Esophagus squamous epithelium (tissue), 5 donors: Measurements from ENCODE around the gene DNAL1. TPM values are rescaled to one million over a fixed set of nuclear protein-coding genes. Genes with fewer than 3 reads are reported as not detected.

Experiments used
- DNase-seq: peaks from one replicate; lab custom pipeline; 2025; lab: John Stamatoyannopoulos, UW
- H3K27ac ChIP-seq, 4 donors: fragments of 200-600 bp; sonication (generic); one replicate each; pipeline ENCODE4 v1.5.1; 2016 to 2019; ENCODE audit warnings: mild to moderate bottlenecking in 1 of 4
- H3K27me3 ChIP-seq, 4 donors: fragments of 200-600 bp; sonication (generic); 1 replicate in 3 of 4; 2 replicates in 1 of 4; pipeline versions ENCODE4 v1.5.1 to v1.6.0; 2017 to 2021; ENCODE audit warnings: antibody characterized with exemption in 1 of 4
- H3K36me3 ChIP-seq, 3 donors: fragments of 200-600 bp; sonication (generic); one replicate each; pipeline ENCODE4 v1.5.1; 2016 to 2019
- H3K4me1 ChIP-seq, 3 donors: fragments of 200-600 bp; sonication (generic); one replicate each; pipeline ENCODE4 v1.5.1; 2017 to 2019
- H3K4me3 ChIP-seq, 4 donors: fragments of 200-600 bp; sonication (generic); 1 replicate in 3 of 4; 2 replicates in 1 of 4; pipeline ENCODE4 v1.5.1; 2016 to 2019; ENCODE audit warnings: mild to moderate bottlenecking in 2 of 4, moderate library complexity in 1 of 4
- H3K9me3 ChIP-seq, 3 donors: fragments of 200-600 bp; sonication (generic); one replicate each; pipeline ENCODE4 v1.5.1; 2016 to 2019
- POLR2A ChIP-seq, 4 donors: fragments of 450-650 bp; IDR thresholded peaks; one replicate each; pipeline ENCODE4 v1.6.1; 2017; ENCODE audit warnings: antibody characterized with exemption in 4 of 4, mild to moderate bottlenecking in 4 of 4, moderate library complexity in 3 of 4
- WGBS, 2 donors: methylation state at CpG; one replicate each; pipeline ENCODE4 v1.1.5; 2018; 5-methylcytosine and 5-hydroxymethylcytosine counted together
- intact Hi-C: fragments of 100-400 bp; cut with DNase I; formaldehyde crosslinking; loops from one replicate; pipeline ENCODE4 v1.15.0; 2022
- total RNA-seq, 4 donors: library from RNA; depleted of rRNA; stranded (reverse); fragments of >200 nt; gene quantifications; one replicate each; pipeline ENCODE4 v1.1.0, GENCODE V29; 2016
- TF ChIP-seq, protein P1 (sequence below), 6 experiments: fragments of 450-650 bp in 4 of 6; fragments of 200-600 bp in 2 of 6; sonication (generic) in 2 of 6; IDR thresholded peaks; one replicate each; pipeline ENCODE4 v1.5.1; 2016 to 2019; ENCODE audit warnings: antibody characterized with exemption in 6 of 6, mild to moderate bottlenecking in 4 of 6, moderate library complexity in 4 of 6
- donor health status: DM: yes; HTN: yes; CAD: no.

The DNAL1 gene
- total RNA-seq, 4 donors from 2014 or later = 1.8 to 6.4 (median 4.1) TPM

DNA sequence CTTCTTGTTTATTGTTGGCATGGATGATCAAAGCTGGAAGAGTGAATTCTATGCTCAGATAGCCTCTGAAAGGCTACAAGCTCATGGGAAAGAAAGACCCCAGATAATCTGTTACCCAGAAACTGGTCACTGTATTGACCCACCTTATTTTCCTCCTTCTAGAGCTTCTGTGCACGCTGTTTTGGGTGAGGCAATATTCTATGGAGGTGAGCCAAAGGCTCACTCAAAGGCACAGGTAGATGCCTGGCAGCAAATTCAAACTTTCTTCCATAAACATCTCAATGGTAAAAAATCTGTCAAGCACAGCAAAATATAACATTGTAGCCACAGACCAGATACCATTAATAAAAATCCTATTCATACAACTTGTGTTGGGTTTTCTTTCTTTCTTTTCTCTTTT is 25.3 kb upstream of the DNAL1 start:
- DNase-seq = no peak
- no peak for TF ChIP-seq POLR2A (IDR thresholded peaks at IDR 0.05)
- TF ChIP-seq, protein P1, sequence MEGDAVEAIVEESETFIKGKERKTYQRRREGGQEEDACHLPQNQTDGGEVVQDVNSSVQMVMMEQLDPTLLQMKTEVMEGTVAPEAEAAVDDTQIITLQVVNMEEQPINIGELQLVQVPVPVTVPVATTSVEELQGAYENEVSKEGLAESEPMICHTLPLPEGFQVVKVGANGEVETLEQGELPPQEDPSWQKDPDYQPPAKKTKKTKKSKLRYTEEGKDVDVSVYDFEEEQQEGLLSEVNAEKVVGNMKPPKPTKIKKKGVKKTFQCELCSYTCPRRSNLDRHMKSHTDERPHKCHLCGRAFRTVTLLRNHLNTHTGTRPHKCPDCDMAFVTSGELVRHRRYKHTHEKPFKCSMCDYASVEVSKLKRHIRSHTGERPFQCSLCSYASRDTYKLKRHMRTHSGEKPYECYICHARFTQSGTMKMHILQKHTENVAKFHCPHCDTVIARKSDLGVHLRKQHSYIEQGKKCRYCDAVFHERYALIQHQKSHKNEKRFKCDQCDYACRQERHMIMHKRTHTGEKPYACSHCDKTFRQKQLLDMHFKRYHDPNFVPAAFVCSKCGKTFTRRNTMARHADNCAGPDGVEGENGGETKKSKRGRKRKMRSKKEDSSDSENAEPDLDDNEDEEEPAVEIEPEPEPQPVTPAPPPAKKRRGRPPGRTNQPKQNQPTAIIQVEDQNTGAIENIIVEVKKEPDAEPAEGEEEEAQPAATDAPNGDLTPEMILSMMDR (IDR thresholded peaks at IDR 0.05) = no peak
- no peaks in the 10 kb centered on the region for H3K4me1 ChIP-seq
- H3K27ac ChIP-seq = no peak overlapping the region
- no peaks in the 10 kb centered on the region for H3K9me3 ChIP-seq
- no peaks in the 10 kb centered on the region for H3K36me3 ChIP-seq
- no peaks in the 10 kb centered on the region for H3K27me3 ChIP-seq
- WGBS, 2 donors = 40 to 50% methylated on average over 1 of the region's 1 CpG
- intact Hi-C loops = no loop called here
- no peak overlapping the region for H3K4me3 ChIP-seq

DNA sequence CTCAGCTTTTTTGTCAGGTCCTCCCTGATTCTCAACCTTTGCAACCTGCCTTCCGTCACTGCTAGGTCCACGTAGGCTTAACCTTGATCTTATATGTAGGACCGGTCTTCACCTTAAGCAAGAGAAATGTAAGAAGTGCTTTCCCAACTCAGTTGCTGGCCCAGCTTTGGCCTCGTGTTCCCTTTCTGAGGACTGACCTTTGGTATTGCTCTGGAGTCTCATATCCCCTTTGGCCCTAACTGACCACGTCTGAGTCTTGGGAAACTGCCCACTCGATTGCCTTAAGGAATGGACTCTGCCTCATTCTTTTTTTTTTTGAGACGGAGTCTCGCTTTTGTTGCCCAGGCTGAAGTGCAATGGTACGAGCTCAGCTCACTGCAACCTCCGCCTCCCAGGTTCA is 24.5 kb upstream of the DNAL1 start:
- TF ChIP-seq POLR2A (IDR thresholded peaks at IDR 0.05) = no peak
- TF ChIP-seq, protein P1 (IDR thresholded peaks at IDR 0.05) = no peak
- WGBS, 2 donors = 88 to 92% methylated on average over 8 to 10 of the region's 10 CpGs
- Histone ChIP-seq H3K27ac (no peak overlapping the region), H3K4me1 (no peaks in the 10 kb centered on the region), H3K4me3 (no peak overlapping the region), H3K36me3 (no peaks in the 10 kb centered on the region), H3K9me3 (no peaks in the 10 kb centered on the region), H3K27me3 (no peaks in the 10 kb centered on the region)
- intact Hi-C loops = no loop called here
- DNase-seq = no peak

DNA sequence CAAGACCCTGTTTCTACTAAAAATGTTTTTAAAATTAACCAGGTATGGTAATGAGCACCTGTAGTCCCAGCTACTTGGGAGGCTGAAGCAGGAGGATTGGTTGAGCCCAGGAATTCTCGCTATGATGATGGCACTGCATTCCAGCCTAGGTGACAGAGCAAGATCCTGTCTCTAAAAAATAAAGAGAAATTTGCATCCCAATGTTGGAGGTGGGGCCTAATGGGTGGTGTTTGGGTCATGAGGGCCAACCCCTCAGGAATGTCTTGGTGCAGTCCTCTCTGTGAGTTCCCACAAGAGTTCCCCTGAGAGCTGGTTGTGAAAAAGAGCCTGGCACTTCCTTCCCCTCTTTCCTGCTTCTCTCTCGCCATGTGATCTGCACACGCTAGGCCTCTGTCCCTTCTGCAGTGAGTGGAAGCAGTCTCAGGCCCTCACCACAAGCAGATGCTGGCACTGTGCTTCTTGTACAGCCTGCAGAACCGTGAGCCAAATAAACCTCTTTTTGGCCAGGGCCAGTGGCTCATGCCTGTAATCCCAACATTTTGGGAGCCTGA is 21.2 kb upstream of the DNAL1 start:
- no peak for DNase-seq
- Histone ChIP-seq H3K4me1 (no peaks in the 10 kb centered on the region), H3K27me3 (no peaks in the 10 kb centered on the region), H3K36me3 (no peaks in the 10 kb centered on the region), H3K4me3 (no peak overlapping the region), H3K9me3 (no peaks in the 10 kb centered on the region), H3K27ac (no peak overlapping the region)
- no peak for TF ChIP-seq POLR2A (IDR thresholded peaks at IDR 0.05)
- TF ChIP-seq, protein P1 (IDR thresholded peaks at IDR 0.05) = no peak
- intact Hi-C loops = no loop called here
- WGBS, 2 donors = 78 to 85% methylated on average over 3 to 4 of the region's 4 CpGs

DNA sequence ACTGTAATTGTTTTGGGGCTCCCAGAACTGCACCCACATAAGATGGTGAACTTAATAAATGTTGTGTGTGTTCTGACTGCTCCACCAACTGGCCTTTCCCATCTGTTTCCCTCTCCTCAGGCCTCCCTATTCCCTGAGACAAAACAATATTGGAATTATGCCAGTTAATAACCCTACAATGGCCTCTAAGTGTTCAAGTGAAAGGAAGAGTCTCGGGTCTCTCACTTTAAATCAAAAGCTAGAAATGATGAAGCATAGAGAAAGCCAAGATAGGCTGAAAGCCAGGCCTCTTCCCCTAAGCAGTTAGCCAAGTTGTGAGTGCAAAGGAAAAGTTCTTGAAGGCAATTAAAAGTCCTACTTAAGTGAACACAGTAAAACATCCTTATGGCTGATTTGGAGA is 19.1 kb upstream of the DNAL1 start:
- WGBS, 2 donors = 30 to 38% methylated on average over 1 of the region's 1 CpG
- no peak overlapping the region for H3K27ac ChIP-seq
- no peak overlapping the region for H3K4me3 ChIP-seq
- H3K4me1 ChIP-seq = no peaks in the 10 kb centered on the region
- intact Hi-C loops = no loop called here
- no peaks in the 10 kb centered on the region for H3K27me3 ChIP-seq
- DNase-seq = no peak
- no peaks in the 10 kb centered on the region for H3K9me3 ChIP-seq
- no peaks in the 10 kb centered on the region for H3K36me3 ChIP-seq
- TF ChIP-seq POLR2A (IDR thresholded peaks at IDR 0.05) = no peak
- TF ChIP-seq, protein P1 (IDR thresholded peaks at IDR 0.05) = no peak

DNA sequence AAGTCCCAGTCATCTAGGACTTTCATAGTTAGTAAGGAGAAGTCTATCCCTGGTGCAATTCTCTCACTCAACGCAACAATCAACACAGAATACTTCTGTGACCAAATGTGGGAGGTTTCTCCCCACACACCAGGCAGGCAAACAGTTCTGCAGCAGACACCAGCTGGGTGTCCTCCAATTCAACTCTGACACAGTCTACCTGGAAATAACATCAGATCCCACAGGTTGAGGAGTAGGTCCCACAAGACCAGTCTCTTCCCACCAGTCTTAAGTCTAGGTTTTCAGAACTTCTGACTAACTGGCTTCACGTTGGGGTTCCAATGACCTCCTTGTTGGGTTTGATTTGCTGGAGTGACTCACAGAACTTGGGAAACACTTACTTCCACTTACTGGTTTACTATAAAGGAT is 17.6 kb upstream of the DNAL1 start:
- intact Hi-C loops = no loop called here
- no peak for DNase-seq
- WGBS, 2 donors = 57 to 83% methylated on average over 1 to 2 of the region's 2 CpGs

More for the DNA sequence above, 17.6 kb upstream of the DNAL1 start:
- no peaks in the 10 kb centered on the region for H3K9me3 ChIP-seq
- no peak overlapping the region for H3K4me3 ChIP-seq
- TF ChIP-seq, protein P1 (IDR thresholded peaks at IDR 0.05) = no peak
- TF ChIP-seq POLR2A (IDR thresholded peaks at IDR 0.05) = no peak
- no peaks in the 10 kb centered on the region for H3K36me3 ChIP-seq
- no peaks in the 10 kb centered on the region for H3K27me3 ChIP-seq
- H3K4me1 ChIP-seq = no peaks in the 10 kb centered on the region
- no peak overlapping the region for H3K27ac ChIP-seq
